Stimulated activated CD4-positive, alpha-beta T cell treated with anti-CD3 and anti-CD28 coated beads, Interleukin-15, amount 100 ng/mL, for 48 hours (primary cell): ENCODE measurements around the gene TNS3.
"Not testable (repeated sequence)": the region's sequence is repeated elsewhere in the genome, so short reads cannot be mapped to it uniquely, and the experiment has no call there.

Experiments
- DNase-seq, 2 donors: peaks; one replicate each; pipeline ENCODE4 v3.0.0-alpha.2; 2020; ENCODE audit warnings: low read depth in 2 of 2

Gene TNS3

DNA sequence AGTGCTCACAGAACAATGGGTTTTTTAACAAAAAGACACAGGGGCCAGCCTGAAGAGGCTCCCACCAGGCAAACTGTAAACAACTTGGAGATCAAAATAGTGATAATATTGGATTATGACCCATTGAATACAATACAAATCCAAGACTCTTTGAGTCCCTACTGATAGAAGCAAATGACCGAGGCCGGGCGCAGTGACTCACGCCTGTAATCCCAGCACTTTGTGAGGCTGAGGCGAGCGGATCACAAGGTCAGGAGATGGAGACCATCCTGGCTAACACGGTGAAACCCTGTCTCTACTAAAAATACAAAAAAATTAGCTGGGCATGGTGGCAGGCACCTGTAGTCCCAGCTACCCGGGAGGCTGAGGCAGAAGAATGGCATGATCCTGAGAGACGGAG lies 40.4 kb downstream of the TNS3 start:
- not testable (repeated sequence) for DNase-seq

DNA sequence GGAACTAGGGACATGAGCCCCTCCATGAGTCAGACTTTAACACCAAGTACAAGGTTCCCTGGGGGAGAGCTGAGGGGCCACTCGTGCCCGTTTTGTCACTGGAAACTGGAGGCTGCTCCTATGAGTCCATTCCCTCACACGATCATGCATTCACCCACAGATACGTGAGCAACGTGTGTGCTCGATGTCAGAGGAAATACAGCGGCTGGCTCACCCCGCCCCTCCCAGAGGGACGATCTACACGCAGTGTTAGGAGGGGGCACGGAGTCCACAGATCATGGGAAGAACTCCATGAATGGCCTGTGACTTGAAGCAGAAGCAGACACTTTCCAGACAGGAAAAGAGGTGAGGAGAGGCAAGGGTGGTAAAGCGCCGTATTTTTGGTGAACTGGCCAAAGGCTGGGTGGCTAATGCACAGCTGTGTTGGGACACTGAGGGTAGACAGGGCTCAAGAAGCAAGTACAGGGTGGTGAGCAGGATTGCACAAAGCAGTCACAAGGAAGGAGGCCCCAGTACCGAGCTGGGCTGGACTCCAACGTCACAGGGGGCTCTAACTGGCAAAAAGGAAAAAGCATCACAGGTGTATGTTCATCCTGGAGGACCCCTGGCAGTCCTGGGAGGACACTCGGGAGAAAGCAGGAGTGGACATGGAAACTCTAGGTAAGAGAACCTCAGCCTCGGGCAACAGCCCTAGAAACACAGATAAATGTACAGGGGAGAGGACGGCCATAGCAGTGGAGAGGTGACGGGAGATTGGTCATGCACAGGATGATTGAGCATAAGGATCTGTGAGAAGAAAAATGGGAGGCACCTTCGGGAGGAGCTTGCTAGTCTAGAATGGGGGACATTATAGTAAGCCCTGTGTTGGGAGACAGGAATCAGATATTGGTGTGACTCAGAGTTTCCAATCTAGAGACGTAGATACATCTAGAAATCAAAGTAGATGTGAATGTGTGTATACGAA lies 41.2 kb downstream of the TNS3 start:
- no peak for DNase-seq

DNA sequence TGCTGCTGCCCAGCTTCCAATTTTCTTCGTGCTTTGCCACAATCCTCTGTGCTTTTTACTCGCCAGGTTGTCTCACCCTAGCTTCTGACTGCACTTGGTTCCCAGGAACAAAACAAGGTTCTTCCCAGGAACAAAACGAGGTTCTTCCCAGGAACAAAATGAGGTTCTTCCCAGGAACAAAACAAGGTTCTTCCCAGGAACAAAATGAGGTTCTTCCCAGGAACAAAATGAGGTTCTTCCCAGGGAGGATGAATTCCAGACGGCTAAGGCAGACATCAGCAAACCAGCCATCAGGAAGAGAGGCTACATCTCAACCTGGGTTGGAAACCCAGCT lies 41.9 kb downstream of the TNS3 start:
- DNase-seq, result no peak

DNA sequence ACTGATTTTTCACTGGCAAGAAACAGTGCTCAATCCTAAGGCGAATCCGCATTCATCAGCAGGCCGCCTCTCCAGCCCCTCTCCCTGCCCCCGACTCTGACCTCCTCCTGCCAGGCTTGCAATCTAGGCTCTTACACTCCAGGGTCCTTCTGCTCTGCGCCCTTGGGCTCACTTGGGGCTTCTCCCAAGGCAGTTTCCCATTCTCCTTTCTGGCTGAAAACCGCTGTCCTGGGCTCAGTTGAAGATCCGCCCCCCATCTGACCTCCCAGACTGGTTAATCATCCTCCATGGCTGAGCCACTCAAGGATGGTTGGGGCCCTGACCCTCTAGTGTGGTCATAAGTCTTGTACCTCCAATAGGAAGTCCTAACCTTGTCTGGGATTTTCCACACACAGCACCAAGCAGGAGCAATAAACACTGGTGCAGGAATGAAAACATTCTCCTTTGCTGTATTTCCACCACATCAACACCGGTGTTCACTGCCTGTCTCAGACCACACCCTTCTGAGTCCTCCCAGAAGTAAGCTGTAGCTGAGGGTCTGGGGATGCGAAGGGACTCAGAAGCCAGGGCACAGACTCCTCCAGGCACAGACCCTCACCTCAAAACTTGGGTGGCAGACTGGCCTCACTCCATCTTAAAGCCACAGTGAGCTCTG lies 42.4 kb downstream of the TNS3 start:
- no peak for DNase-seq

DNA sequence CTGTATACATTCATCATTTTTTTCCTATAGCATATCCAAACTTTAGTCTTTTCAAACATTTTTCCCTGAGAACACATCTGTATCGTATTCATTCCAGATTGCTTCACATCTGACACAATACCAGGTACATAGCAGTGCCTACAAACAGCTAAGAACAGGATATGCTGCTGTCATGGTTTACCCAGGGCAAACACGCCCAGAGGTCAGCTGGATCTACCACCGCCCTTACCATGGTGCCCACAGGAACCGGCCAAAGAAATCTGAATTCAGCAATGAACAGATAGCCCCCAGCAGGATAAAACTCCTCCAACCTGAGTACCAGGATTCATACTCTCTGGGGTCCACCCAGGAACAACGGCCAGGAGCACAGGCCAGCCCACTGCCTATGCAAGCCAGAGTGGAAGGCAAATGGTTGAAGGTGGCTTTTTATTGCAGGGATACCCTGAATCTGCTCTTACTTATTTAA lies 43.0 kb downstream of the TNS3 start:
- no peak for DNase-seq

DNA sequence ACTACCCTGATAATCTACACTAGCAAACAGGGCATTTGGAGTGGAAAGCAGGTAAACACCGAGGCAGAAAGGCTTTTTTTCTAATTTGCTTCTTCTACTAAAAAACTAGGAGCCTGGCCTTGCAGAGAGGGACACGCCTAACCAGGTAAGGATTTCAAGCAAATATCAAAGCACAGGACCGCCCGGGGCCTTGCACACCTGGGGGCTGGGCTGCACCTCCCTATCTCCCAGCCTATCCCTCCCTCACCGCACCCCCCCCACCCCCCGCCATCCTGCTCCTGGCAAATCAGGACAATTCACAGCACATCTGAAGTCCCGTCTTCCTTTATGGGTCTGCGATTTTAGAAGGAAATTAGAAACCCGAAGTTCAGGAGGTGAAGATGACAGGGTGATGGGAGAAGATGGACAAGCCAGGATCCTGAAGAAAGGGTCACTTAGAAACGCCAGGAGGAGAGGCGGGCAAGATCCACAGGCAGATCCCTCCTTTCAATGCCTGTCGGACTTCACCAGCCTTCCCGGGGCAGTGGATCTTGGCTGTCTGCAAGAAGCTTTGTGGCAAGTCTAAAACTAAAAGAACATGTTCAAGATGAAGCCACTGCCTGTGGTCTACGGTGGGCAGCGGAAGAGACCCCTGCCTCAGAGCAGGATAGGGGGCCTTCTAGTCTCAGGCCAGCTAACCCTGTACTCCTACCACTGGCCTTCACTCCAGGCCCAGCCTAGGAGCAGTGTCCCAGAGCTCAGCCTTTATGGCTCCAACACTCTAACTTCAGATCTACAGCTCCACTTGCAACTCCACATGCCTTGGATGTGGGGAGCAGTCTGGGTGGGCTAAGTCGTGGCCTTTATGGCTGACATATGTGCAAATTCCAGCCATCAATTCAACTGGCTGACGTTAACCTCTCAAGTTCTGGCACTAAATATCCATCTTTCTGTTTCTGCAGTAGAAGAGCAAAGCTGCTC lies 43.9 kb downstream of the TNS3 start:
- DNase-seq, result no peak

DNA sequence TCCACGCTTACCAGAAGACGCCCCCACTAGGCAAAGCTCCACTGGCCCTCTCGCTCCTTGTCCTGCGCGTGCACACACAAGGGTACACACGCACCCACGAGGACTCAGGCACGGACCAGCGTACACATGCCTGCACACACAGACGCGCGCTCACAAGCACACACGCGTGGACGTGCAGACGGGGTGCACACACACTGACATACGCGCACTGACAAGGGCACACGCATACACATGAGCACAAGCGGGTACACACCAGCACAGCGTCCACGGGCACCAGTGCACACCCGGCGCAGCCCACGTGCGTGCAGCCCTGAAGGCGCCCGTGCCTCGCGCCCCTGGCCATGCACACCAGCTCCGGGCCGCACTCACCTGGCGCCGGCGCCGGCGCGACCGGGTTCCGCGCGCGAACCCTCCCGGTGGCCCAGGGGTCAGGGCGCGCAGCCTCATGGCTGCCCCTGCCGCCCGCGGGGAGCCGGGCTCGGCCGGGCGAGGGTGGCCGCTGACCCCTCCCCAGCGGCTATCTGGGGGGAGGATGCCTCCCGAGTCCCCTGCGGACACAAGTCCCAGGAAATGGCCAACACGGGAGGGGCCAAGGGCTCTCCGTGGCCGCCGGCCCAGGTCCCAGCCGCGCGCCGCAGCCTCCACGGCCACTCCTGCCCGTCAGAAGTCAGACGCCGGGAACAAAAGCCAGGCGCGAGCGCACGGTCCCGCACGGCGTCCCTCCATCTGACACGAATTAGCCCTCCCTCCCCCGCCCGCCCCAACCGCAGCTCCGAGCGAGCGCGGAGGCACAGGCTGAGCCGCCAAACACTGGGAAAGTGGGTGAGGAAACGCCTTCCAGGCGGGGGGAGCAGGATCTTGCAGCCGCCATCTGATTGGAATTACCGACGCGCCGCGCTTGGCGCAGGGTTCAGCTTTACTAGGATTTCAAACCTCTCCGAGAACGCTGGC lies 45.0 kb downstream of the TNS3 start:
- no peak for DNase-seq

DNA sequence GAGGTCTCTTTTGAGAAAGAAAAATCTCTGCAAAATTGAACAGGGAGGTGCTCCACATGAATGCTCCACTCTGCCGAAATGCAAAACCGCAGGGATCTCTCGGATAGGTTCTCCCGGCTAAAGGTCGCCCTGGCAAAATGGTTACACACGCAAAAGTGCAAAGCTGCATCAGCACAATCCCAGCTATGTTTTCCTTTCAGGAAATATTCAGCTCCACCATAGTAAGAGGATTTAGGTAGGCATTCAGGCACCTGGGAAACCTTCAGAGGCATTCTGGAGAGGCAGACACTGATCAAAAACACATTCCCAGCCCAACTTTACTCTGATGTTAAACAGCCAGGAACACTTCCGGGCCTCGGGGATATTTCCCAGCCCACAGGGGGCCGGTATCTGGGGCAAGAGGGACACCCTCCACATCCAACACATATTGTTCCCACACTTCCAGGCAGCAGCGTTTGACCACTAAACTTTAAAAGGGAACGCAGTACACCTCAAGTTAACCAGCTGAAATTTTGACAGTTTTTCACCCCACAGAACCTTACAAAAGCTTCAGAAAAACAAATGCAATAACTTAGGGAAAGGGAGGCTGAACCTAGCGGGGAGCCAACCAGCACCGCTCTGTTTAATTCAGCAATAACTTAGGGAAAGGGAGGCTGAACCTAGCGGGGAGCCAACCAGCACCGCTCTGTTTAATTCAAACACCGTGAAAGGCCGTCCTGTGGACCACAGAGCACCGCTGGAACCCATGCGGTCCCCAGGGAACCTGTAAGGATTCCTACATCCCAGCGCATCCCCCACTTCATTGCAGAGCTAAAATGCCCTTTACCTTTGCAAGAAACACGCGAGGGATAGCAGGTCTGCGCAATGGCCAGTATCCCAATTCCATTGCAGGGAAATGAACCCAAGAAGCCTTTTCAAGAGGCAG lies 45.9 kb downstream of the TNS3 start:
- DNase-seq, result no peak

DNA sequence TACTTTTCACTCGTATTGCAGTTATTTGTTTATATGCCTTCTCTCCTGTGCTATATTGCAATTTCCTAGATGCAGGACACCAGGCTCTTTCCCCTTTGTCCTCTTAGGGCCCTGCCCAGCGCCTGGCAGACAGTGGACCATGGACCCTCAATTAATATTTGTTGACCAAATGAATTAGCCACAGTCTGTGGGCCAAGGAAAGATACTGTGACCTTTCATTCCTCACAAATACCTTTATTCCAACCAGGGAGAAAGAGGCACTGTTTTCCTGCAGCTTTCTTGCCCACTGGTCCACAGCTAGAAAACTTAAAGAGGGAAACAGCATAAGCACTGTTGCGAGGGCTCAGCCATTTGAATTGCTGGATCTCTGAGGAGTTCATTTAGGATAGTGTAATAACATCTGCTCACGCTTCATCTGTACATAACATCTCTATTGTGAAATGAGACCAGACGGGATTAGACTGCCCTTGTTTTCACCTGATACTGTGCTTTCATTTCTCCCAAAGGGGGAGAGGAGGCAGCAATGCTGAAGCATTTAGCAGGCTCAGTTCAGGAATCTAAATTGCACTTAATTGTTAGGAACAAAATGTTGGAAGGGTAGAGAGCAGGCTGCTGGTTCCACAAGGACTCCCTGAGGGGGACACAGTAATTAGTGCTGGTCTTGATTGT lies 46.7 kb downstream of the TNS3 start:
- no peak for DNase-seq

DNA sequence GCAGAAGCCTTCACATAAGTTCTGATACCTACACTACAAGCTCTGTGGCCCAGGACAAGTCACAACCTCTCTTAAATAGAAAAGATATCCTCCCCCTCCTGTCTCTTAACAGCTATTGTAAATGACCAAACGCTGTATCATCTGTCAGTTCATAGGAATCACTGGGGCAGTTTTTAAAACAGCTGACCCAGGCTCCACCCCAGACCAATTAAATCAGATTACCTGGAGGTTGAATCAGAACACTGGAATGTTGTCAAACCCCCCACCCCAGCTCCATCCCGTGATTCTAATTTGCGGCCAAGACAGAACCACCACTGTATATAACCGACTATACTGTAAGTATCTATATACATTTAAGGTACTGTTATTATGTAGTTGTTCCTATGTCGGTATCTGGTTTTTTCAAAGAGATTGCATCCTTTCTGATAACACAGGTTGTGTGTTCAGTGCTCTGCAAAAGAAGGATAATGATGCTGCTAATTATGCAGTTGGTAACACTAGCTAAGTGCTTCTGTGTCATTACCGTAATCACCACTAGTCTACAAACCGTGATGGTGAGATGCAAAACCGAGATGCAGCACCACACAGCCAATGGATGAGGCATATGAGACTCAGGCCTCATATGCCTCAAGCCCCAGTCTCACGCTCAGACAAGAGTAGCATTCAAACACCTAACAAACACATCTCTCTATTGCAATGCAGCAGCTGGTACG lies 47.4 kb downstream of the TNS3 start:
- DNase-seq, result no peak

DNA sequence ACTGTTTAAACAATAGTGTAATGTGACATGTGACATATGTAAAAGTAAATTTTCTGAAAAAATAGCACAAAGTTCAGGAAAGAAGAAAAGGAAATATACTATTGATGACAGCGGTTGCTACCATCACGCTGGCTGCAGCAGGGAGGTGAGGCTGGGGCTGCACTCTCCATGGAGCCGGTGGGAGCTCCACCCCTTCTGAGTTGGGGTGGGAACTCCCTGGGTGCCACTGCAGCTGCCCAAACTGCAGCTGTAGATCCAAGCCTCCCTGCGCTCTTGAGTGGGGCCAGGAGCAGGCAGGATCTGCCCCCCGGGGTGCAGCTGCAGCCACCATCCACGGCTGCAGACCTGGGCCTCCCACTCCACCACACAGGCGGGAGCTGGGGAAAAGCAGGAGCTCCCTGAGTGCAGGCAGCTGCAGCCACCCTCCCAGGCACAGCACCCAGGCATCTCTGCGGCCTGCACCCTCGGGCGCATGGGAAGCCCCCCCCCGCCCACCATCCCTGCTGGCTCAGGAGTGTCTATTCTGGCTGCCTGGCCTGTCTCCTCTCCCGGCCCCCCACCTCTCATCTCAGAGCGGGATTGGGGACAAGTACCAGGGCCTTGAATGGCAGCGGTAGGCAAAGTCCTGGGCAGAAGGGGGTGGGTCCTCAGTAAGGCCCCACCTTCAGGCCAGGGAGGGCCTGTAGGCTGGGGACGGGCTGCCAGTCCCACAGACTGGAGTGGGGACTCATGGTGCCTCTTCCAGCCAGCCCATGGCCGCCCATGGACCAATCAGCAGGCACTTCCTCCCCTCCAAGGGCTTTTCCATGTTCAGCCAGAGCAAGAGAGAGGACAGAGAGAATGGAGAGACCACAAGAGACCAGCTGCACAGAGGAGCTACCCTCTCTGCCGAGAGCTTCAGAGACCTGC lies 50.1 kb downstream of the TNS3 start:
- DNase-seq, result no peak

DNA sequence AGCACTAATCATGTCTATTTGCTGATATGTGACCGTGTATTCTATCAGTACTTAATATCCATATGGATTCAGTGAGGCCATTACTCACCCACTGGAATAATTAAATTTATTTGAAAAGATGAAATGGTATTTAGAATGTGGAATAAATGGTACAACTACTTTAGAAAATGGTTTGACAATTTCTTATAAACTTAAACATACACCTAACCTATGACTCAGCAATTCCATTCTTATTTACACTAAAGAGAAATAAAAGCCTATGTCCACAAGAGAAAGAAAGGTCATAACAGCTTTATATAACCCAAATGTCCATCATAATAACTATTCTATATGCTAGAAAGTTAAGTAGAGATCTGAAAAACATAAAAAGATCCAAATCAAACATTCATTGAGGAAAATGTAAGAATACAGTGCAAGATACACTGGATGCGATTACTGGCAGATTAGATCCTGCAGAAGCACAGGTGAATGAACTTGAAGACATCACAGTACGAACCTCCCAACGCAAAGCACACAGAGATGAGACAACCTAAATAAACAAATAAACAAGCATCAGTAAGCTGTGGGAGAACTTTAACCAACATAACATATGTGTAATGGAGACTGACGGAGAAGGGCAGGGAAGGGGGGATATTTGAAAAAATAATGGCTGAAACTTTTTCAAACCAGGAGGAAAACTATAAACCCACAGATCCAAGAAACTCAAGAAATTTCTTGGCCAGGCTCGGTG lies 51.9 kb downstream of the TNS3 start:
- DNase-seq, result no peak

DNA sequence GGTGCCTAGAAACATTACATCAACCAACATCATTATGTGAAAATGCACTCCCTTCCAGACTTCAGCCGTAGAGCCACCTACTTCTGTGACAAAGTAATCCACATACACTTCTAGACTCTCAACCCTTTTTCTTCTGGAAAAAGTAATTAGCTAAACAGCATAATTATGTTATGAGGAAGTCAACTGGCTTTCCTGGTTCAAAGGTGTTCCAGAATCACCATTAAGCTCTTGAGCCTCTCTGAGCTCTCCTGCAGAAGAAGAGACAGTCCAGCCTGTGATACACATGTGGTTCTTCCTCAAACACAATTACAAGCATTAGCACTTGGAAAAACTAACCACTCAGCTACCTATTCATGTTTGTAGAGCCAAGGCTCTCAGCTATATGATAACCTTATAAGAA lies 52.5 kb downstream of the TNS3 start:
- no peak for DNase-seq

DNA sequence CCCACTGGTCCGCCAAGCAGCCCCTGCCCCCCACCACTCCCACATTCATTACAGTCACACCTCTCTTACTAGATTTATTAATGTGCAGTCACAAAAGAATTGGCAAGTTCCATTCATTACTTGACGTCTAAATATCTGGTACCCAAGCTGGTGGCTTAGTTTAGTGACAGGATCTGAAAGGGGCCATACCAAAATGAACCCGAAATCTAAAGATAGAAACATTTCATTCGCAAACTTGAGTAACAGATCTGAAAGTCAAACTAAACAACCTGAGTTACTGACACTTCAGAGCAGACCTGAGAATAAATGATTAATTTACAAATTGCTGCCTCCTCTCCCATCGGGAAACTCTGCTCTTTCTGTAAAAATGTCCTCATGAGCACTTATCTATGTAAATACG lies 53.4 kb downstream of the TNS3 start:
- no peak for DNase-seq

DNA sequence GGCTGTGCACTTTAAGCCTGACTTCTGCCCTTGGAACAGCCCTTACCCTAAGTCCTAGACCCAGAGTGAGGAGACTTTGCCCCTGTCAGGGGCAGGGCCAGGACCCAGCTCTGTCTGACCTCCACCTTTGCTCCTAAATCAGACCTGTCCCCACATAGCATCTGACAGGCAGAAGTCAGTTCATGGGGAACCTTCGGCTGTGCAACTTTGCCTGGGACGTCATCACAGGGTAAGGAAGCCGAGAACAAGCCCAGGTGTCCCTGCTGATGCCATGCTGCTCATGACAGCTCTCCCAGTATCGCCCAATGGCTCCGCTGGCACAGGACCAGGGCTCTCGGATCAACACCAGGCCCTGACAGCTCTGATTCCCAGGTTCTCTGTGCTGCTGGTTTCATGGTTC lies 55.4 kb downstream of the TNS3 start:
- DNase-seq, result no peak

DNA sequence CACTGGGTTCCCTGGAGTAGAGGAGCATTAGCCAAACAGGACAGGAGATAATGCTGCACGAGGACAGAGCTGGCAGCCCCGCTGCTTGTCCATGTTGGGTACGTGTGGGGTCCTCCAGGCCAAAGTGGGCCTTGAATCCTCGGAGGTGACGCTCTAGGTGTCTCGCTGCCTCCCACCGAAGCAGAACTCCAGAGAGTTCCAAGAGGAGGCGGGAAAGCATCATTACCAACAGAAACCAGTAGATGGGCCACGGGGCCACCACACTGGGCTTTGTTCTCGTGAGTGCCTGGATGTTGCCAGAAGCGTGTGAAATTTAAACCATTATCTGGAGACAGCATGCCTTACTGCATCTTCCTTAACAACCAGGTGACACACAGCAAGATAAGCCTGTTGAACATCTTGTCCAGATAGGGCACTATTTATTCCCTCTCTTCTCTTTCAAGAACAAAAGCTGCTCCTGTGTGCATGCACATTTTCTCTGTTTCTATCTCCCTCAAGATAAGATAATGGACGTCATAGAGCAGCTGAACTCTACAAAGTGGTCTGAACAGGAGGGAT lies 56.8 kb downstream of the TNS3 start:
- DNase-seq, result no peak

DNA sequence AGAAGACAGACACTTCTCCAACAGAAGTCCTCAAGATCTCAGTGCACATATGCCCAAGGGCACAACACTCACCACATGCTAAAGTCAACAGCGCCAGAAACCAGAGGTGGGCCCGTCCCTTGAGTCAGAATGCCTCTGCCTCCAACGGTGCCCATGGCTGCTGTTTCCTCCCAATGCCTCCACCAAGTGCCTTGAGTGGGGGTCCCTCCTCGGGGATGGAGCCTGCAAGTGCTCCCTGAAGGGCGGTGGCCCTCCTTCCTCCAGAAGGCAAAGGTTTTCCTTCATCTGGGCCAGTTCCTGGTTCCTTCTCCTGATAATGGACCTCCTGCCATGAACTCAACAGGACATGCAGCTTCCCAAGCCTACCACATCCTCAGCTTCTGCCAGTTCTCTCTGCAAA lies 58.5 kb downstream of the TNS3 start:
- no peak for DNase-seq
